Measurements from ENCODE around the gene NOP10. TPM values are rescaled to one million over a fixed set of nuclear protein-coding genes. Genes with fewer than 3 reads are reported as not detected.

NOP10 gene
- total and polyA plus RNA-seq, 2 of the 13 experiments (the other 11 are each of a cell fraction or from before 2014, with no cell fraction given): 239 to 369 TPM

DNA sequence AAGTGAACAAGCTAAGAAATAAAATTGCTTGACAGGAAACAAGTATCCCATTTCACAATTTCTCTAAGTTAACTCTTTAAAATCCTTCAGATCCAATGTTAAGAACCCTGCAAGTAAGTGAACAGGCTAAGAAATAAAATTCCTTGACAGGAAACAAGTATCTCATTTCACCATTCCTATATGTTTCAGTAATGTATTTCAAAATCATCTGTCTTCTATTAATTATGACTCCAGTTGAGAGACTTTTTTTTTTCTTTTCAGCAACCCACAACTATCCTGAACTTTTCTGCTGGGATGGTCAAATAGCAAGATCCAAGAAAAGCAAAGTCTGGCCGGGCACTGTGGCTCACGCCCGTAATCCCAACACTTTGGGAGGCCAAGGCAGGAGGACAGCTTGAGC is 3.0 kb downstream of the NOP10 start:
- CTCF ChIA-PET (ENCODE audit: low intra/inter-chr PET ratio, low total read pairs): no interaction called here

More for the DNA sequence above, 3.0 kb downstream of the NOP10 start:
- H3K9me3 ChIP-seq (ENCODE audit: low read length): no peaks in the 10 kb centered on the region
- BruUV-seq (replicated peaks): no TSS peak
- POLR2A ChIA-PET: no interaction called here
- no peak overlapping the region for H3K4me3 ChIP-seq (replicated peaks in 1 of 3; ENCODE audit: insufficient read depth in 1 of 3, low read depth in 2 of 3, low read length in 3 of 3)
- intact Hi-C loops (cut with micrococcal nuclease; ENCODE audit: unreplicated experiment): loop anchor here (2.0 to 10.0 kb wide), 2 partner anchors 99 to 235 kb away; partner anchors contain the start of genes EMC7 and PGBD4
- no peak overlapping the region for H3K9ac ChIP-seq (ENCODE audit: insufficient read depth, low read depth, low read length)
- FAIRE-seq (no peak), DNase-seq (ENCODE audit: low spot score) (no peak), ATAC-seq (no peak)
- H3K27me3 ChIP-seq (ENCODE audit: control insufficient read depth in 1 of 2, insufficient read depth in 2 of 2, low read length in 2 of 2): no peaks in the 10 kb centered on the region; a peak in 1 of 5 replicates
- H2AFZ ChIP-seq (ENCODE audit: low read length): no peak overlapping the region
- H3K36me3 ChIP-seq (replicated peaks in 1 of 2; ENCODE audit: control insufficient read depth in 1 of 2, insufficient read depth in 2 of 2, low read length in 2 of 2): peaks cover 0 to 3% of the 10 kb centered on the region in 2 experiments; a peak in 1 of 5 replicates
- no peak overlapping the region for H3K4me2 ChIP-seq (ENCODE audit: low read depth, low read length)
- TF ChIP-seq ZNF83 (CRISPR knock-in tag; IDR thresholded peaks at IDR 0.05; ENCODE audit: borderline replicate concordance) (no peak), WIZ (CRISPR knock-in tag; IDR thresholded peaks at IDR 0.05) (no peak), ZNF282 (IDR thresholded peaks at IDR 0.05; ENCODE audit: partially characterized antibody) (no peak), TBP (CRISPR knock-in tag; IDR thresholded peaks at IDR 0.05) (no peak), HNRNPLL (IDR thresholded peaks at IDR 0.05; ENCODE audit: low read depth, low read length, poor library complexity, severe bottlenecking) (no peak), ZNF615 (CRISPR knock-in tag; IDR thresholded peaks at IDR 0.05; ENCODE audit: borderline replicate concordance) (no peak), ZNF768 (CRISPR knock-in tag; IDR thresholded peaks at IDR 0.05) (no peak)
- TF ChIP-seq, protein P1, sequence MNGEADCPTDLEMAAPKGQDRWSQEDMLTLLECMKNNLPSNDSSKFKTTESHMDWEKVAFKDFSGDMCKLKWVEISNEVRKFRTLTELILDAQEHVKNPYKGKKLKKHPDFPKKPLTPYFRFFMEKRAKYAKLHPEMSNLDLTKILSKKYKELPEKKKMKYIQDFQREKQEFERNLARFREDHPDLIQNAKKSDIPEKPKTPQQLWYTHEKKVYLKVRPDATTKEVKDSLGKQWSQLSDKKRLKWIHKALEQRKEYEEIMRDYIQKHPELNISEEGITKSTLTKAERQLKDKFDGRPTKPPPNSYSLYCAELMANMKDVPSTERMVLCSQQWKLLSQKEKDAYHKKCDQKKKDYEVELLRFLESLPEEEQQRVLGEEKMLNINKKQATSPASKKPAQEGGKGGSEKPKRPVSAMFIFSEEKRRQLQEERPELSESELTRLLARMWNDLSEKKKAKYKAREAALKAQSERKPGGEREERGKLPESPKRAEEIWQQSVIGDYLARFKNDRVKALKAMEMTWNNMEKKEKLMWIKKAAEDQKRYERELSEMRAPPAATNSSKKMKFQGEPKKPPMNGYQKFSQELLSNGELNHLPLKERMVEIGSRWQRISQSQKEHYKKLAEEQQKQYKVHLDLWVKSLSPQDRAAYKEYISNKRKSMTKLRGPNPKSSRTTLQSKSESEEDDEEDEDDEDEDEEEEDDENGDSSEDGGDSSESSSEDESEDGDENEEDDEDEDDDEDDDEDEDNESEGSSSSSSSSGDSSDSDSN (CRISPR knock-in tag; IDR thresholded peaks at IDR 0.05): no peak
- TF ChIP-seq, protein P2, sequence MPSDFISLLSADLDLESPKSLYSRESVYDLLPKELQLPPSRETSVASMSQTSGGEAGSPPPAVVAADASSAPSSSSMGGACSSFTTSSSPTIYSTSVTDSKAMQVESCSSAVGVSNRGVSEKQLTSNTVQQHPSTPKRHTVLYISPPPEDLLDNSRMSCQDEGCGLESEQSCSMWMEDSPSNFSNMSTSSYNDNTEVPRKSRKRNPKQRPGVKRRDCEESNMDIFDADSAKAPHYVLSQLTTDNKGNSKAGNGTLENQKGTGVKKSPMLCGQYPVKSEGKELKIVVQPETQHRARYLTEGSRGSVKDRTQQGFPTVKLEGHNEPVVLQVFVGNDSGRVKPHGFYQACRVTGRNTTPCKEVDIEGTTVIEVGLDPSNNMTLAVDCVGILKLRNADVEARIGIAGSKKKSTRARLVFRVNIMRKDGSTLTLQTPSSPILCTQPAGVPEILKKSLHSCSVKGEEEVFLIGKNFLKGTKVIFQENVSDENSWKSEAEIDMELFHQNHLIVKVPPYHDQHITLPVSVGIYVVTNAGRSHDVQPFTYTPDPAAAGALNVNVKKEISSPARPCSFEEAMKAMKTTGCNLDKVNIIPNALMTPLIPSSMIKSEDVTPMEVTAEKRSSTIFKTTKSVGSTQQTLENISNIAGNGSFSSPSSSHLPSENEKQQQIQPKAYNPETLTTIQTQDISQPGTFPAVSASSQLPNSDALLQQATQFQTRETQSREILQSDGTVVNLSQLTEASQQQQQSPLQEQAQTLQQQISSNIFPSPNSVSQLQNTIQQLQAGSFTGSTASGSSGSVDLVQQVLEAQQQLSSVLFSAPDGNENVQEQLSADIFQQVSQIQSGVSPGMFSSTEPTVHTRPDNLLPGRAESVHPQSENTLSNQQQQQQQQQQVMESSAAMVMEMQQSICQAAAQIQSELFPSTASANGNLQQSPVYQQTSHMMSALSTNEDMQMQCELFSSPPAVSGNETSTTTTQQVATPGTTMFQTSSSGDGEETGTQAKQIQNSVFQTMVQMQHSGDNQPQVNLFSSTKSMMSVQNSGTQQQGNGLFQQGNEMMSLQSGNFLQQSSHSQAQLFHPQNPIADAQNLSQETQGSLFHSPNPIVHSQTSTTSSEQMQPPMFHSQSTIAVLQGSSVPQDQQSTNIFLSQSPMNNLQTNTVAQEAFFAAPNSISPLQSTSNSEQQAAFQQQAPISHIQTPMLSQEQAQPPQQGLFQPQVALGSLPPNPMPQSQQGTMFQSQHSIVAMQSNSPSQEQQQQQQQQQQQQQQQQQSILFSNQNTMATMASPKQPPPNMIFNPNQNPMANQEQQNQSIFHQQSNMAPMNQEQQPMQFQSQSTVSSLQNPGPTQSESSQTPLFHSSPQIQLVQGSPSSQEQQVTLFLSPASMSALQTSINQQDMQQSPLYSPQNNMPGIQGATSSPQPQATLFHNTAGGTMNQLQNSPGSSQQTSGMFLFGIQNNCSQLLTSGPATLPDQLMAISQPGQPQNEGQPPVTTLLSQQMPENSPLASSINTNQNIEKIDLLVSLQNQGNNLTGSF (CRISPR knock-in tag; IDR thresholded peaks at IDR 0.05): no peak
- in situ Hi-C loops (cut with HindIII; ENCODE audit: extremely low pct_ligation_motif_present, low pct_unique_long_range_greater_than_20kb): no loop called here
- no peaks in the 10 kb centered on the region for H4K20me1 ChIP-seq (ENCODE audit: insufficient read depth, low read length)
- 95% methylated on average over 3 of the region's 3 CpGs for WGBS (ENCODE audit: low lambda C conversion rate)
- H3K4me1 ChIP-seq (ENCODE audit: insufficient read depth, low read length): peaks cover 39% of the 10 kb centered on the region
- peaks cover 19% of the 10 kb centered on the region for H3K79me2 ChIP-seq (ENCODE audit: insufficient read depth, low read length)
- H3K27ac ChIP-seq (ENCODE audit: extremely low read length, insufficient read depth, low read length): no peak overlapping the region
